ENCODE data around the gene SLITRK3. TPM values are rescaled to one million over a fixed set of nuclear protein-coding genes. Genes with fewer than 3 reads are reported as not detected.

SLITRK3 gene, protein sequence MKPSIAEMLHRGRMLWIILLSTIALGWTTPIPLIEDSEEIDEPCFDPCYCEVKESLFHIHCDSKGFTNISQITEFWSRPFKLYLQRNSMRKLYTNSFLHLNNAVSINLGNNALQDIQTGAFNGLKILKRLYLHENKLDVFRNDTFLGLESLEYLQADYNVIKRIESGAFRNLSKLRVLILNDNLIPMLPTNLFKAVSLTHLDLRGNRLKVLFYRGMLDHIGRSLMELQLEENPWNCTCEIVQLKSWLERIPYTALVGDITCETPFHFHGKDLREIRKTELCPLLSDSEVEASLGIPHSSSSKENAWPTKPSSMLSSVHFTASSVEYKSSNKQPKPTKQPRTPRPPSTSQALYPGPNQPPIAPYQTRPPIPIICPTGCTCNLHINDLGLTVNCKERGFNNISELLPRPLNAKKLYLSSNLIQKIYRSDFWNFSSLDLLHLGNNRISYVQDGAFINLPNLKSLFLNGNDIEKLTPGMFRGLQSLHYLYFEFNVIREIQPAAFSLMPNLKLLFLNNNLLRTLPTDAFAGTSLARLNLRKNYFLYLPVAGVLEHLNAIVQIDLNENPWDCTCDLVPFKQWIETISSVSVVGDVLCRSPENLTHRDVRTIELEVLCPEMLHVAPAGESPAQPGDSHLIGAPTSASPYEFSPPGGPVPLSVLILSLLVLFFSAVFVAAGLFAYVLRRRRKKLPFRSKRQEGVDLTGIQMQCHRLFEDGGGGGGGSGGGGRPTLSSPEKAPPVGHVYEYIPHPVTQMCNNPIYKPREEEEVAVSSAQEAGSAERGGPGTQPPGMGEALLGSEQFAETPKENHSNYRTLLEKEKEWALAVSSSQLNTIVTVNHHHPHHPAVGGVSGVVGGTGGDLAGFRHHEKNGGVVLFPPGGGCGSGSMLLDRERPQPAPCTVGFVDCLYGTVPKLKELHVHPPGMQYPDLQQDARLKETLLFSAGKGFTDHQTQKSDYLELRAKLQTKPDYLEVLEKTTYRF
- 0.22 TPM for polyA plus RNA-seq (2013, experiment 1 of 2)
- 0.18 TPM for polyA plus RNA-seq (2013, experiment 2 of 2)

DNA sequence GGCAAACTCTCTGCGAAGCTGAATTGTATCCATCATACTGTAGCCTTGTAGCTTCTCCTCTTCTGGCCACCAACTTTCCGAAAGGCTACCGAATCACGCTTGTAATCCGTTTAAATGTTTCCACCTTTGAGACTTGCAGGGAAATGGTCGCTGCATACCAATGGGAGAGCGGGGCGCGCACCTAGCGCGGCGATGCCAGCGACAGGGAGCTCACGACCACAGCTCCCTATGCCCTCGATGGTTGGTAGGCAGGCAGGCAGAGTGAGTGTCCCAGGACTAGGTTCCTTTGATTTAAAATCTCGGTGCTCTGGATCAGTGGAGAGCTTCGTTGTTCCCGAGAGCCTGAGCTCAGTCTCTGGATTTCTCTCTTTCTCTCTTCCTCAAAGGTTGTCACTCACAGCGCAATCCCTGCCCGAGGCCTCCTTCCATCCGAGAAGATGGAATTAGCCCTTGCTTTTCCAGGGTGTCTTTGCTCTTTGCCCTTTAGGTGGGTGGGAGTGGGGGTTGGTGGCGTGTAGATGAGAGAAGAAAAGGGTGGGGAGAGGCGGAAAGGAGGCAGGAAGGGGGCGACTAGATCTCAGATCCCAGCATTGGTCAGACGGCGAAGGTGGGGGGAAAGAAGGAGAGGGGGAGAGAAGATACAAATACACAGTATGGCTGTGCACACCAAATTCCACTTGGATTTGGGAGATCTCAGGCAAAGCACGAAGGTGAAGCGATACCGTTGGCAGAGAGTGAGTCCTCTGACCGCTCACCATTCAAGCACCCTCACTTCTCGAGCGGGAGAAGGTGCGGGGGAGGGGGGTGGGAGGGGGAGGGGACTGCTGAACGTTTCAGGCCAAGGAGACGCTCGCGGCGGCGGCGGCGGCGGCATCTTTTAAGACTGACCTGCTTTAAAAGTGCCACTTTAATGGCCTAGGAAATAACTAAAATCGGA, at the start of gene SLITRK3:
Gene SLITRK3 (minus strand): TSS at position 745 of the 937 bp plus-strand sequence. CDS start 5,554 bp downstream, outside the sequence.
- H4K91ac ChIP-seq (ENCODE audit: low read length): no peak within 1 kb of the TSS
- H3K4me3 ChIP-seq (ENCODE audit: insufficient read depth in 1 of 2, low read depth in 1 of 2, low read length in 2 of 2): peak within 1 kb of the TSS; percentile 63 to 73
- H3K4me2 ChIP-seq (ENCODE audit: low read length, poor library complexity, severe bottlenecking): peak within 1 kb of the TSS; percentile 84
- H3K18ac ChIP-seq (ENCODE audit: low read depth in 1 of 2, low read length in 2 of 2): no peak within 1 kb of the TSS
- no peak within 1 kb of the TSS for H2BK15ac ChIP-seq (ENCODE audit: low read depth, poor library complexity, severe bottlenecking)
- H3K79me1 ChIP-seq (replicated peaks; ENCODE audit: low read length, poor library complexity, severe bottlenecking): no peaks in the 10 kb centered on the region
- H3K27ac ChIP-seq (ENCODE audit: low read length, poor library complexity, severe bottlenecking): no peak within 1 kb of the TSS
- H2BK12ac ChIP-seq (ENCODE audit: low read length in 2 of 2): no peak within 1 kb of the TSS
- no peak within 1 kb of the TSS for H3K14ac ChIP-seq (ENCODE audit: low read length in 2 of 2)
- H3K23ac ChIP-seq (ENCODE audit: low read length in 2 of 2): peak within 1 kb of the TSS in 1 of 2 experiments; percentile 46
- H3K27me3 ChIP-seq (ENCODE audit: control insufficient read depth in 1 of 2, insufficient read depth in 1 of 2, low read length in 2 of 2): peaks cover 20 to 70% of the 10 kb centered on the region in 2 experiments
- H3K36me3 ChIP-seq (ENCODE audit: control insufficient read depth in 1 of 2, insufficient read depth in 2 of 2, low read depth in 1 of 2, low read length in 2 of 2): no peaks in the 10 kb centered on the region
- no peak within 1 kb of the TSS for H2BK5ac ChIP-seq (ENCODE audit: low read depth, low read length, poor library complexity, severe bottlenecking)
- peak; percentile 21 for DNase-seq
- H2BK120ac ChIP-seq (ENCODE audit: low read depth, low read length): no peak within 1 kb of the TSS
- H4K8ac ChIP-seq (ENCODE audit: low read length): no peak within 1 kb of the TSS
- H3K4ac ChIP-seq (ENCODE audit: low read depth in 1 of 2, low read length in 2 of 2): no peak within 1 kb of the TSS
- peaks cover 11% of the 10 kb centered on the region for H3K4me1 ChIP-seq (ENCODE audit: control insufficient read depth, insufficient read depth, low read depth, low read length)
- H2AK5ac ChIP-seq (ENCODE audit: low read length, severe bottlenecking): no peak within 1 kb of the TSS
- H3K9me3 ChIP-seq (ENCODE audit: control insufficient read depth, low read length): no peaks in the 10 kb centered on the region
- H3K9ac ChIP-seq (ENCODE audit: low read length): peak within 1 kb of the TSS; percentile 30
- WGBS: 1% methylated on average over 27 of the region's 43 CpGs
- no peak within 1 kb of the TSS for H2AFZ ChIP-seq (ENCODE audit: low read depth, low read length)

DNA sequence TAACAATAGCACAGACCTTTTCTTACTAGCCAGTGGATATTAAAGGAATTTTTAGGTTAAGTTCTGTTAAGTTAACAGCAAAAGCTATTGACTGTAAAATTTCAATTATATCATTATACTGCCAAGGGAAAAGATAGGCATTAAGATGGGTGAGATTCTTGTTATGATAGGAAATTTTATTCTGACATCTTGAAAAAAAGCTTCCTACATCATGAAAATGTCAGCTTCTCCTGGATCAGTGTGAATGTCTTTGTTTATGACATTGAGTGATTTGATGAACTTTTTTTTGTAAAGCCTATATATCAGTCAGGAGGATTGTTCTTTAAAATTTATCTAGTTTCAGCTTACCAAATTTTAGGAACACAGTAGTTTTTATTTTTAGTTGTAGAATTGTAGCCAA, 47.4 kb upstream of the SLITRK3 start:
- H2AK5ac ChIP-seq (ENCODE audit: low read length, severe bottlenecking): no peak overlapping the region

DNA sequence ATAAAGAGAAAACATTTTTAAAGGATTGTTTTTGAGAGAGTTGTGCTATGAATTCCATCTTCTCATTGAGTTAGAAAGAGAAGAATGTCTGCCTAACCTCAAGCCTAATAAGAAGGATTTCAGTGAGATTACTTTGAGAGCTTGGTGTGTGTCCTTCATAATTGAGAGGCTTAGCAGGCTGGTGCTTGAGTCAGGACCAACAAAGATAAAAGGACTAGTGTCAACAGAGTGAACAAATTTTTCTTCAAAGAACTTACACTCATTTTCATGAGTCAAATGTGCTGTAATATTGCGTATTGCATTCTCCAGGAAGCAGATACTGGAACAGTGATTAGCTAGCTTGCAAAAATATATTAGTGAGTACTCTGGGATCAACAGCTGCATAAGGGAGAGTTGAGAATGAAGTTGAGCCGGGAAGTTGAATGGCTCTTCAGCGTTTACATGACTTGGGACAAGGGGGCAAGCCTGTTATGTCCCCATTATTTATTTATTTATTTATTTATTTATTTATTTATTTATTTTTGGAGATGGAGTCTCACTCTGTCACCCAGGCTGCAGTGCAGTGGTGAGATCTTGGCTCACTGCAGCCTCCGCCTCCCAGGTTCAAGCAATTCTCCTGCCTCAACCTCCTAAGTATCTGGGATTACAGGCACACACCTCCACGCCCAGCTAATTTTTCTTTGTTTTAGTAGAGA, 37.5 kb upstream of the SLITRK3 start:
- WGBS: 95% methylated on average over 5 of the region's 5 CpGs

More for the DNA sequence above, 47.4 kb upstream of the SLITRK3 start:
- no peak overlapping the region for H4K91ac ChIP-seq (ENCODE audit: low read length)
- no peak overlapping the region for H3K27ac ChIP-seq (ENCODE audit: low read length, poor library complexity, severe bottlenecking)
- H3K9ac ChIP-seq (ENCODE audit: low read length): no peak overlapping the region
- no peaks in the 10 kb centered on the region for H3K36me3 ChIP-seq (ENCODE audit: control insufficient read depth in 1 of 2, insufficient read depth in 2 of 2, low read depth in 1 of 2, low read length in 2 of 2)
- no peak overlapping the region for H3K18ac ChIP-seq (ENCODE audit: low read depth in 1 of 2, low read length in 2 of 2)
- H3K4me1 ChIP-seq (ENCODE audit: control insufficient read depth, insufficient read depth, low read depth, low read length): no peaks in the 10 kb centered on the region
- no peak overlapping the region for H4K8ac ChIP-seq (ENCODE audit: low read length)
- H3K9me3 ChIP-seq (ENCODE audit: control insufficient read depth, low read length): peaks cover 4% of the 10 kb centered on the region
- no peak overlapping the region for H2BK5ac ChIP-seq (ENCODE audit: low read depth, low read length, poor library complexity, severe bottlenecking)
- no peak overlapping the region for H3K4me3 ChIP-seq (ENCODE audit: insufficient read depth in 1 of 2, low read depth in 1 of 2, low read length in 2 of 2)
- H3K14ac ChIP-seq (ENCODE audit: low read length in 2 of 2): no peak overlapping the region
- H2AFZ ChIP-seq (ENCODE audit: low read depth, low read length): no peak overlapping the region
- DNase-seq: no peak
- H3K4ac ChIP-seq (ENCODE audit: low read depth in 1 of 2, low read length in 2 of 2): no peak overlapping the region
- no peak overlapping the region for H3K23ac ChIP-seq (ENCODE audit: low read length in 2 of 2)
- no peaks in the 10 kb centered on the region for H3K79me1 ChIP-seq (replicated peaks; ENCODE audit: low read length, poor library complexity, severe bottlenecking)
- H3K4me2 ChIP-seq (ENCODE audit: low read length, poor library complexity, severe bottlenecking): no peak overlapping the region
- no peaks in the 10 kb centered on the region for H3K27me3 ChIP-seq (ENCODE audit: control insufficient read depth in 1 of 2, insufficient read depth in 1 of 2, low read length in 2 of 2)
- H2BK120ac ChIP-seq (ENCODE audit: low read depth, low read length): no peak overlapping the region
- no peak overlapping the region for H2BK12ac ChIP-seq (ENCODE audit: low read length in 2 of 2)
- H2BK15ac ChIP-seq (ENCODE audit: low read depth, poor library complexity, severe bottlenecking): no peak overlapping the region

More for the DNA sequence above, 37.5 kb upstream of the SLITRK3 start:
- no peak overlapping the region for H3K4me3 ChIP-seq (ENCODE audit: insufficient read depth in 1 of 2, low read depth in 1 of 2, low read length in 2 of 2)
- H3K27ac ChIP-seq (ENCODE audit: low read length, poor library complexity, severe bottlenecking): no peak overlapping the region
- H4K8ac ChIP-seq (ENCODE audit: low read length): no peak overlapping the region
- no peaks in the 10 kb centered on the region for H3K4me1 ChIP-seq (ENCODE audit: control insufficient read depth, insufficient read depth, low read depth, low read length)
- H3K23ac ChIP-seq (ENCODE audit: low read length in 2 of 2): no peak overlapping the region
- no peak overlapping the region for H3K4ac ChIP-seq (ENCODE audit: low read depth in 1 of 2, low read length in 2 of 2)
- H3K79me1 ChIP-seq (replicated peaks; ENCODE audit: low read length, poor library complexity, severe bottlenecking): no peaks in the 10 kb centered on the region
- H3K4me2 ChIP-seq (ENCODE audit: low read length, poor library complexity, severe bottlenecking): no peak overlapping the region
- H2BK120ac ChIP-seq (ENCODE audit: low read depth, low read length): no peak overlapping the region
- H2BK5ac ChIP-seq (ENCODE audit: low read depth, low read length, poor library complexity, severe bottlenecking): no peak overlapping the region
- DNase-seq: peak; percentile 35
- H3K36me3 ChIP-seq (ENCODE audit: control insufficient read depth in 1 of 2, insufficient read depth in 2 of 2, low read depth in 1 of 2, low read length in 2 of 2): no peaks in the 10 kb centered on the region
- no peak overlapping the region for H3K14ac ChIP-seq (ENCODE audit: low read length in 2 of 2)
- H3K9me3 ChIP-seq (ENCODE audit: control insufficient read depth, low read length): no peaks in the 10 kb centered on the region
- no peak overlapping the region for H3K9ac ChIP-seq (ENCODE audit: low read length)
- H3K27me3 ChIP-seq (ENCODE audit: control insufficient read depth in 1 of 2, insufficient read depth in 1 of 2, low read length in 2 of 2): no peaks in the 10 kb centered on the region
- no peak overlapping the region for H2BK15ac ChIP-seq (ENCODE audit: low read depth, poor library complexity, severe bottlenecking)
- no peak overlapping the region for H2BK12ac ChIP-seq (ENCODE audit: low read length in 2 of 2)
- no peak overlapping the region for H3K18ac ChIP-seq (ENCODE audit: low read depth in 1 of 2, low read length in 2 of 2)
- H4K91ac ChIP-seq (ENCODE audit: low read length): no peak overlapping the region
- H2AFZ ChIP-seq (ENCODE audit: low read depth, low read length): no peak overlapping the region
- no peak overlapping the region for H2AK5ac ChIP-seq (ENCODE audit: low read length, severe bottlenecking)

All from mesenchymal stem cell (in vitro differentiated cells and primary cell).